HG02759 (cell line): ENCODE data around the gene HTR2B.
"Not testable (repeated sequence)": the region's sequence is repeated elsewhere in the genome, so short reads cannot be mapped to it uniquely, and the experiment has no call there.

Source experiments
- ATAC-seq: cut with Tn5 transposase; IDR thresholded peaks from one replicate; pipeline ENCODE4 v1.9.1; 2021; ENCODE audit warnings: mild to moderate bottlenecking, moderate library complexity; ENCODE audit not compliant: unreplicated experiment

HTR2B gene

GRCh38 chr2:231134910-231135655 is 10.2 kb upstream of the HTR2B start:
- ATAC-seq = no peak

GRCh38 chr2:231133365-231134099 is 8.7 kb upstream of the HTR2B start:
- no peak for ATAC-seq

GRCh38 chr2:231132129-231132528 is 7.3 kb upstream of the HTR2B start:
- ATAC-seq = no peak

- no peak for ATAC-seq
These were observed 5.7 kb upstream of the HTR2B start for GRCh38 chr2:231130336-231131056.

- ATAC-seq = no peak
These were observed 4.4 kb upstream of the HTR2B start for GRCh38 chr2:231129216-231129615.

GRCh38 chr2:231128541-231128940 is 3.7 kb upstream of the HTR2B start:
- no peak for ATAC-seq

- no peak for ATAC-seq
These were observed 3.1 kb upstream of the HTR2B start for GRCh38 chr2:231127936-231128335.

- no peak for ATAC-seq
These were observed 2.6 kb upstream of the HTR2B start for GRCh38 chr2:231127480-231127879.

GRCh38 chr2:231126123-231126522 is 1.3 kb upstream of the HTR2B start:
- ATAC-seq = no peak

GRCh38 chr2:231123362-231123898 is 1.4 kb downstream of the HTR2B start:
- ATAC-seq = no peak

- no peak for ATAC-seq
These were observed 6.3 kb downstream of the HTR2B start for GRCh38 chr2:231118614-231118942.

GRCh38 chr2:231117922-231118613 is 6.8 kb downstream of the HTR2B start:
- no peak for ATAC-seq

GRCh38 chr2:231117148-231117547 is 7.7 kb downstream of the HTR2B start:
- ATAC-seq = no peak

GRCh38 chr2:231115651-231116050 is 9.2 kb downstream of the HTR2B start:
- no peak for ATAC-seq

GRCh38 chr2:231113489-231113888 is 11.4 kb downstream of the HTR2B start:
- no peak for ATAC-seq

- no peak for ATAC-seq
These were observed 12.9 kb downstream of the HTR2B start for GRCh38 chr2:231111987-231112386.

- ATAC-seq = no peak
These were observed 14.3 kb downstream of the HTR2B start for GRCh38 chr2:231110551-231110950.

GRCh38 chr2:231104115-231104713 is 20.6 kb downstream of the HTR2B start:
- peak; percentile 67 for ATAC-seq

- no peak for ATAC-seq
These were observed 22.1 kb downstream of the HTR2B start for GRCh38 chr2:231102772-231103171.

- no peak for ATAC-seq
These were observed 23.9 kb downstream of the HTR2B start for GRCh38 chr2:231100990-231101389.

GRCh38 chr2:231100321-231100720 is 24.5 kb downstream of the HTR2B start:
- not testable (repeated sequence) for ATAC-seq
